Heart left ventricle (tissue), 13 donors: ENCODE results near the gene RAB11FIP2.

Experiments used
- POLR2A ChIP-seq, 2 donors: fragments of 450-650 bp; IDR thresholded peaks; one replicate each; pipeline ENCODE4 v1.6.1; 2017; ENCODE audit warnings: antibody characterized with exemption in 2 of 2, mild to moderate bottlenecking in 2 of 2, moderate library complexity in 2 of 2
- TF ChIP-seq, protein P1 (sequence below), 12 donors: fragments of 200-600 bp; sonication (generic) in 4 of 12; IDR thresholded peaks; one replicate each; pipeline versions ENCODE4 v1.5.0 to v1.8.0; 2018 to 2022; ENCODE audit warnings: antibody characterized with exemption in 12 of 12, mild to moderate bottlenecking in 5 of 12
- donor health status: ischemic (EF 13 %, LVEDD 7.1; RV severe dilation, severe dysfunction).
- donor health status: DM: no; HTN: yes; CAD: no.
- donor health status: DM: no; HTN: no; CAD: no.
- donor health status: ischemic (EF 25% LVEDD 6.9; RV normal size, moderate dysfunction).
- donor health status: ischemic (EF 25% LVEDD 5.7; RV mildly dilated, moderate dysfunction).
- donor health status: ischemic (EF 35%, LVEDD 5.7; RV mildly dilated, moderate dysfunction).
- donor health status: nonischemic (EF 11% LVEDD 7.7; RV severe dilation, severe dysfunction).
- donor health status: DM: yes; HTN: yes; CAD: no.
- donor health status: PGD.
- donor health status: ischemic (EF 29% LVEDD 5.4; RV normal size, mild dysfunction).
- donor health status: nonischemic (EF 23%, LVEDD 6.1; RV moderate dilation, normal function).

DNA sequence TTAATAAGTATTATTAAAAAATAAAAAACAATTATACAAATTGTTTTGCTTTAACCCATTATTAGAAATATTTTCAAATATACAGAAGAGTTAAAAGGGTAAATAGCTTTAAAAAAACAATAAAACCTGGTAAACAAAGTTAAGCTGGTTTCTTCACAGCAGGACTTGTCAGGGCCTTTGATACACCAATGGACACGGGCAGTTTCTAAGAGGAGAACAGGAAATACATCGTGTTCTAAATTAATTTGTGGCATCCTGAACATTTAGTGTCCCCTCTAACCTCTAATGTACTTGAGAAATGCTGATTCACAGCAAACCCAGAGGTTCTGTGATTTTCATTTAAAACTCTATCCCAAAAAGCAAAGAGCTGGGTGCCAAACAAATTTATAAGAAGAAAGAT, 80.8 kb downstream of the RAB11FIP2 start:
- TF ChIP-seq, protein P1, sequence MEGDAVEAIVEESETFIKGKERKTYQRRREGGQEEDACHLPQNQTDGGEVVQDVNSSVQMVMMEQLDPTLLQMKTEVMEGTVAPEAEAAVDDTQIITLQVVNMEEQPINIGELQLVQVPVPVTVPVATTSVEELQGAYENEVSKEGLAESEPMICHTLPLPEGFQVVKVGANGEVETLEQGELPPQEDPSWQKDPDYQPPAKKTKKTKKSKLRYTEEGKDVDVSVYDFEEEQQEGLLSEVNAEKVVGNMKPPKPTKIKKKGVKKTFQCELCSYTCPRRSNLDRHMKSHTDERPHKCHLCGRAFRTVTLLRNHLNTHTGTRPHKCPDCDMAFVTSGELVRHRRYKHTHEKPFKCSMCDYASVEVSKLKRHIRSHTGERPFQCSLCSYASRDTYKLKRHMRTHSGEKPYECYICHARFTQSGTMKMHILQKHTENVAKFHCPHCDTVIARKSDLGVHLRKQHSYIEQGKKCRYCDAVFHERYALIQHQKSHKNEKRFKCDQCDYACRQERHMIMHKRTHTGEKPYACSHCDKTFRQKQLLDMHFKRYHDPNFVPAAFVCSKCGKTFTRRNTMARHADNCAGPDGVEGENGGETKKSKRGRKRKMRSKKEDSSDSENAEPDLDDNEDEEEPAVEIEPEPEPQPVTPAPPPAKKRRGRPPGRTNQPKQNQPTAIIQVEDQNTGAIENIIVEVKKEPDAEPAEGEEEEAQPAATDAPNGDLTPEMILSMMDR (IDR thresholded peaks at IDR 0.05): no peak
- TF ChIP-seq POLR2A (IDR thresholded peaks at IDR 0.05): no peak
